GM19438 (cell line): ENCODE data around the gene PCNX4.
"Not testable (repeated sequence)": the region's sequence is repeated elsewhere in the genome, so short reads cannot be mapped to it uniquely, and the experiment has no call there.

Experiments
- ATAC-seq: cut with Tn5 transposase; IDR thresholded peaks from one replicate; pipeline ENCODE4 v1.9.1; 2021; ENCODE audit warnings: low read depth; ENCODE audit not compliant: unreplicated experiment

The PCNX4 gene

GRCh38 chr14:60099855-60100254 is 8.1 kb downstream of the PCNX4 start:
- not testable (repeated sequence) for ATAC-seq

GRCh38 chr14:60101786-60102185 is 10.1 kb downstream of the PCNX4 start:
- ATAC-seq: no peak

GRCh38 chr14:60102389-60102788 is 10.7 kb downstream of the PCNX4 start:
- no peak for ATAC-seq

GRCh38 chr14:60106339-60106738 is 14.6 kb downstream of the PCNX4 start:
- no peak for ATAC-seq

- no peak for ATAC-seq
Observed at GRCh38 chr14:60107477-60107876, 15.8 kb downstream of the PCNX4 start.

- no peak for ATAC-seq
Observed at GRCh38 chr14:60111732-60112131, 20.0 kb downstream of the PCNX4 start.

- no peak for ATAC-seq
Observed at GRCh38 chr14:60114881-60115280, 23.2 kb downstream of the PCNX4 start.

- ATAC-seq: no peak
Observed at GRCh38 chr14:60116181-60116580, 24.5 kb downstream of the PCNX4 start.

GRCh38 chr14:60125918-60126317 is 34.2 kb downstream of the PCNX4 start:
- no peak for ATAC-seq

GRCh38 chr14:60133487-60133886 is 41.8 kb downstream of the PCNX4 start:
- no peak for ATAC-seq

GRCh38 chr14:60134702-60135101 is 43.0 kb downstream of the PCNX4 start:
- no peak for ATAC-seq

- ATAC-seq: no peak
Observed at GRCh38 chr14:60151715-60152114, 60.0 kb downstream of the PCNX4 start.

- no peak for ATAC-seq
Observed at GRCh38 chr14:60153991-60154390, 62.3 kb downstream of the PCNX4 start.

GRCh38 chr14:60154671-60155070 is 62.9 kb downstream of the PCNX4 start:
- ATAC-seq: no peak

- no peak for ATAC-seq
Observed at GRCh38 chr14:60160422-60160821, 68.7 kb downstream of the PCNX4 start.

GRCh38 chr14:60161196-60162107 is 69.7 kb downstream of the PCNX4 start:
- no peak for ATAC-seq

GRCh38 chr14:60163693-60164092 is 72.0 kb downstream of the PCNX4 start:
- no peak for ATAC-seq

- peak; percentile 3 for ATAC-seq
Observed at GRCh38 chr14:60164404-60164711, 72.6 kb downstream of the PCNX4 start.

GRCh38 chr14:60164712-60165546 is 73.2 kb downstream of the PCNX4 start, which contains the start of gene DHRS7:
Gene DHRS7, minus strand, starts transcription at chr14:60165398. Its CDS starts 89 bp downstream, at chr14:60165309.
- peak; percentile 85 for ATAC-seq

GRCh38 chr14:60165547-60165876 is 73.8 kb downstream of the PCNX4 start:
- ATAC-seq: no peak

GRCh38 chr14:60166142-60166541 is 74.4 kb downstream of the PCNX4 start:
- no peak for ATAC-seq

- ATAC-seq: no peak
Observed at GRCh38 chr14:60169722-60170121, 78.0 kb downstream of the PCNX4 start.
